GM23248 (cell line): Measurements from ENCODE around the gene ACP6.

Experiments
- EZH2 ChIP-seq: fragments of 200-600 bp; sonication (generic); IDR thresholded peaks from 2 replicates; pipeline ENCODE4 v1.6.1; 2018; ENCODE audit warnings: antibody characterized with exemption, mild to moderate bottlenecking; ENCODE audit not compliant: insufficient read depth, poor library complexity, severe bottlenecking
- EZH2phosphoT487 ChIP-seq: fragments of 200-600 bp; sonication (generic); IDR thresholded peaks from 2 replicates; pipeline ENCODE4 v1.6.1; 2018; ENCODE audit warnings: antibody characterized with exemption, moderate library complexity, mild to moderate bottlenecking, low read depth; ENCODE audit not compliant: insufficient read depth

- no peak for TF ChIP-seq EZH2
- no peak for TF ChIP-seq EZH2phosphoT487
Observed at GRCh38 chr1:147620543-147620942, 49.8 kb downstream of the ACP6 start.
